A549 (cell line): ENCODE measurements around the gene SSTR3.

Experiments used
- CEBPB ChIP-seq, 2 experiments: fragments of >200 bp in 1 of 2; sonication (Bioruptor Twin) in 1 of 2; formaldehyde crosslinking in 1 of 2; IDR thresholded peaks; 2 replicates each; pipeline ENCODE4 v1.6.1; 2012 to 2016
- EP300 ChIP-seq, 2 experiments: fragments of >200 bp; sonication (Bioruptor Twin); formaldehyde crosslinking; IDR thresholded peaks; 2 replicates in 1 of 2; 3 replicates in 1 of 2; pipeline ENCODE4 v1.6.1; 2016 to 2017
- ESRRA ChIP-seq: fragments of 150-350 bp; IDR thresholded peaks from 2 replicates; pipeline ENCODE4 v1.6.1; 2014; ENCODE audit warnings: mild to moderate bottlenecking, low read length, borderline replicate concordance
- POLR2A ChIP-seq: IDR thresholded peaks from 2 replicates; pipeline ENCODE4 v1.6.1; 2012; ENCODE audit warnings: mild to moderate bottlenecking, low read length
- RARB ChIP-seq: fragments of 250-450 bp; sonication (Bioruptor Pico); IDR thresholded peaks from 2 replicates; pipeline ENCODE4 v1.8.0; 2021; ENCODE audit warnings: mild to moderate bottlenecking, moderate library complexity
- TF ChIP-seq, protein P1 (sequence below): fragments of >200 bp; sonication (Bioruptor Twin); formaldehyde crosslinking; IDR thresholded peaks from 3 replicates; pipeline ENCODE4 v1.5.1; 2016
- TF ChIP-seq, protein P2 (sequence below): IDR thresholded peaks from 2 replicates; pipeline ENCODE4 v1.6.1; 2012
- TF ChIP-seq, protein P3 (sequence below): fragments of 200-600 bp; sonication (generic); IDR thresholded peaks from 2 replicates; pipeline ENCODE4 v1.6.1; 2016; ENCODE audit warnings: antibody characterized with exemption, mild to moderate bottlenecking, moderate library complexity

DNA sequence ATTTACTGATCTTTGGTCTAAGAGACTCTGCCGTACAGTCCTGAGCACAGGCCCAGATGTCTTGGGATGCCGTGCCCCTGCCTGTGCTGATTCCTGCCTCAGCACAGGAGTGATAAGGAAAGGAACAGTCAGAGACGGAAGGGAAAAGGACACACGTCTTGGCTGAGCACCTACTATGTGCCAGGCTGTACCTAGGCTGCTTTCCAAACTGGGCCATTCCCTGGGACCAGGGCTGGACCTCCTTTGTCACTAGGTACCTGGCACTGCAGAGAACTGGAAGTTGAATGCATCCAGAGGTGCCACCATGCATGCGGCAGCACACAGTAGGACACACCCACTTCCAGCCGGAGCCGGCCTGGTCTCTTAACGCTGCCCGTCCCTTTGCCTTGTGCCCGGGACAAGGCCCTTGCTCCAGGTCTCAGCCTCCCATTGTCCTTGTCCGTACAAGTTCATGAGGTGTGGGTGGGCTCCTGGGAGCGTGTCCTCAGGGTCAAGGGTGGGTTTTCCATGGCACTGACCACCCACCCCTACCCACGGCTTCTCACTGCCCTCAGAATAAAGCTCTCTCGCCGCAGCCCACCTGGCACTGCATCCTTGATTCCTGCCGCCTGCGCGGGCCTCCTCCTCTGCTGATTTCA is 1.1 kb upstream of the SSTR3 start:
- TF ChIP-seq, protein P1, sequence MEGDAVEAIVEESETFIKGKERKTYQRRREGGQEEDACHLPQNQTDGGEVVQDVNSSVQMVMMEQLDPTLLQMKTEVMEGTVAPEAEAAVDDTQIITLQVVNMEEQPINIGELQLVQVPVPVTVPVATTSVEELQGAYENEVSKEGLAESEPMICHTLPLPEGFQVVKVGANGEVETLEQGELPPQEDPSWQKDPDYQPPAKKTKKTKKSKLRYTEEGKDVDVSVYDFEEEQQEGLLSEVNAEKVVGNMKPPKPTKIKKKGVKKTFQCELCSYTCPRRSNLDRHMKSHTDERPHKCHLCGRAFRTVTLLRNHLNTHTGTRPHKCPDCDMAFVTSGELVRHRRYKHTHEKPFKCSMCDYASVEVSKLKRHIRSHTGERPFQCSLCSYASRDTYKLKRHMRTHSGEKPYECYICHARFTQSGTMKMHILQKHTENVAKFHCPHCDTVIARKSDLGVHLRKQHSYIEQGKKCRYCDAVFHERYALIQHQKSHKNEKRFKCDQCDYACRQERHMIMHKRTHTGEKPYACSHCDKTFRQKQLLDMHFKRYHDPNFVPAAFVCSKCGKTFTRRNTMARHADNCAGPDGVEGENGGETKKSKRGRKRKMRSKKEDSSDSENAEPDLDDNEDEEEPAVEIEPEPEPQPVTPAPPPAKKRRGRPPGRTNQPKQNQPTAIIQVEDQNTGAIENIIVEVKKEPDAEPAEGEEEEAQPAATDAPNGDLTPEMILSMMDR: no peak
- TF ChIP-seq CEBPB (IDR thresholded peaks at IDR 0.05) (no peak), RARB (no peak), POLR2A (no peak), EP300 (IDR thresholded peaks at IDR 0.05) (no peak), ESRRA (no peak)
- TF ChIP-seq, protein P2, sequence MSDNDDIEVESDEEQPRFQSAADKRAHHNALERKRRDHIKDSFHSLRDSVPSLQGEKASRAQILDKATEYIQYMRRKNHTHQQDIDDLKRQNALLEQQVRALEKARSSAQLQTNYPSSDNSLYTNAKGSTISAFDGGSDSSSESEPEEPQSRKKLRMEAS: no peak
- TF ChIP-seq, protein P3, sequence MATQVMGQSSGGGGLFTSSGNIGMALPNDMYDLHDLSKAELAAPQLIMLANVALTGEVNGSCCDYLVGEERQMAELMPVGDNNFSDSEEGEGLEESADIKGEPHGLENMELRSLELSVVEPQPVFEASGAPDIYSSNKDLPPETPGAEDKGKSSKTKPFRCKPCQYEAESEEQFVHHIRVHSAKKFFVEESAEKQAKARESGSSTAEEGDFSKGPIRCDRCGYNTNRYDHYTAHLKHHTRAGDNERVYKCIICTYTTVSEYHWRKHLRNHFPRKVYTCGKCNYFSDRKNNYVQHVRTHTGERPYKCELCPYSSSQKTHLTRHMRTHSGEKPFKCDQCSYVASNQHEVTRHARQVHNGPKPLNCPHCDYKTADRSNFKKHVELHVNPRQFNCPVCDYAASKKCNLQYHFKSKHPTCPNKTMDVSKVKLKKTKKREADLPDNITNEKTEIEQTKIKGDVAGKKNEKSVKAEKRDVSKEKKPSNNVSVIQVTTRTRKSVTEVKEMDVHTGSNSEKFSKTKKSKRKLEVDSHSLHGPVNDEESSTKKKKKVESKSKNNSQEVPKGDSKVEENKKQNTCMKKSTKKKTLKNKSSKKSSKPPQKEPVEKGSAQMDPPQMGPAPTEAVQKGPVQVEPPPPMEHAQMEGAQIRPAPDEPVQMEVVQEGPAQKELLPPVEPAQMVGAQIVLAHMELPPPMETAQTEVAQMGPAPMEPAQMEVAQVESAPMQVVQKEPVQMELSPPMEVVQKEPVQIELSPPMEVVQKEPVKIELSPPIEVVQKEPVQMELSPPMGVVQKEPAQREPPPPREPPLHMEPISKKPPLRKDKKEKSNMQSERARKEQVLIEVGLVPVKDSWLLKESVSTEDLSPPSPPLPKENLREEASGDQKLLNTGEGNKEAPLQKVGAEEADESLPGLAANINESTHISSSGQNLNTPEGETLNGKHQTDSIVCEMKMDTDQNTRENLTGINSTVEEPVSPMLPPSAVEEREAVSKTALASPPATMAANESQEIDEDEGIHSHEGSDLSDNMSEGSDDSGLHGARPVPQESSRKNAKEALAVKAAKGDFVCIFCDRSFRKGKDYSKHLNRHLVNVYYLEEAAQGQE: no peak
